Smooth muscle cell (in vitro differentiated cells): ENCODE data around the gene DGKI. TPM values are rescaled to one million over a fixed set of nuclear protein-coding genes. Genes with fewer than 3 reads are reported as not detected.

Experiments
- DNase-seq: peaks from one replicate; lab custom pipeline; 2025; ENCODE audit not compliant: unreplicated experiment; lab: John Stamatoyannopoulos, UW
- H2AFZ ChIP-seq: fragments of 200-600 bp; sonication (generic); 2 replicates; pipeline ENCODE4 v1.6.0; 2016; ENCODE audit warnings: antibody characterized with exemption, low read depth, mild to moderate bottlenecking
- H3F3A ChIP-seq: fragments of 200-600 bp; sonication (generic); 2 replicates; pipeline ENCODE4 v1.6.0; 2017; ENCODE audit warnings: antibody characterized with exemption, low read depth
- H3K27ac ChIP-seq: fragments of 200-600 bp; sonication (generic); 2 replicates; pipeline ENCODE4 v1.5.1; 2016; ENCODE audit warnings: low read depth, mild to moderate bottlenecking
- H3K27me3 ChIP-seq: fragments of 200-600 bp; sonication (generic); 2 replicates; pipeline ENCODE4 v1.6.1; 2016; ENCODE audit warnings: low read depth, mild to moderate bottlenecking
- H3K36me3 ChIP-seq: fragments of 200-600 bp; sonication (generic); 2 replicates; pipeline ENCODE4 v1.5.1; 2016; ENCODE audit warnings: low read depth
- H3K4me1 ChIP-seq: fragments of 200-600 bp; sonication (generic); 2 replicates; pipeline ENCODE4 v1.5.1; 2016; ENCODE audit warnings: low read depth
- H3K4me2 ChIP-seq: fragments of 200-600 bp; sonication (generic); 2 replicates; pipeline ENCODE4 v1.6.0; 2016; ENCODE audit warnings: mild to moderate bottlenecking
- H3K4me3 ChIP-seq: fragments of 200-600 bp; sonication (generic); 2 replicates; pipeline ENCODE4 v1.5.1; 2016; ENCODE audit warnings: mild to moderate bottlenecking
- H3K79me2 ChIP-seq: fragments of 200-600 bp; sonication (generic); 2 replicates; pipeline ENCODE4 v1.6.0; 2016; ENCODE audit warnings: low read depth, mild to moderate bottlenecking
- H3K9ac ChIP-seq: fragments of 200-600 bp; sonication (generic); 2 replicates; pipeline ENCODE4 v1.6.0; 2016; ENCODE audit warnings: low read depth
- H3K9me3 ChIP-seq: fragments of 200-600 bp; sonication (generic); replicated peaks from 2 replicates; pipeline ENCODE4 v1.5.1; 2016; ENCODE audit warnings: low read depth
- H4K20me1 ChIP-seq: fragments of 200-600 bp; sonication (generic); 2 replicates; pipeline ENCODE4 v1.6.0; 2016; ENCODE audit warnings: low read depth
- CTCF ChIP-seq: fragments of 200-600 bp; sonication (generic); IDR thresholded peaks from 2 replicates; pipeline ENCODE4 v1.5.1; 2017; ENCODE audit warnings: borderline replicate concordance, mild to moderate bottlenecking, antibody characterized with exemption; ENCODE audit not compliant: insufficient read depth, poor library complexity, severe bottlenecking
- WGBS: methylation state at CpG from one replicate; pipeline ENCODE4 v1.1.7; 2016; ENCODE audit warnings: low lambda C conversion rate; 5-methylcytosine and 5-hydroxymethylcytosine counted together
- polyA plus RNA-seq: library from polyadenylated mRNA; unstranded; fragments of >200 nt; fragmentation: Nextera tagmentation; extraction: Ambion mirVana; gene quantifications from 2 replicates; pipeline ENCODE4 v1.2.1, GENCODE V29; 2016
- total RNA-seq: library from RNA; depleted of rRNA; stranded (reverse); fragments of >200 nt; gene quantifications from 2 replicates; pipeline ENCODE4 v1.2.3, GENCODE V29; 2014

Gene DGKI
- total and polyA plus RNA-seq, 2 experiments from 2014 or later, result 2.5 to 6.2 TPM

DNA sequence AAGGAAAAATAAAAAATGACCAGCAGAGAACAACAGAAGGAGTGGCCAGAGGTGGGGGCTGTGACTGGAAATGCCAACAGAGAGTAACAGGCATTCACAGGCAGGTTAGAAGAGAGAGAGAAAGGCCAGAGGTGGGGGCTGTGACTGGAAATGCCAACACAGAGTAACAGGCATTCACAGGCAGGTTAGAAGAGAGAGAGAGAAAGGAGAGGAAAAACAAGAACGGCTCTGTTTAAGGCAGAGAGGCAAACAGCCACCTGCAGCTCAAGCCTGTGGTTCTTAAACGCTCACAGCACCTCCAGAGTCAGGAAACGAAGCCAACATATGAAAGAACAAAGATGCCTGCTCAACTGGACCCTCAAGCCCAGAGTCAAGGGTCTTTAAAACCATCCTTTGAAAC, 39.5 kb upstream of the DGKI start:
- Histone ChIP-seq H3K36me3 (peaks cover 7% of the 10 kb centered on the region), H2AFZ (no peak overlapping the region), H3K27ac (peak overlapping the region; percentile 69), H3K4me2 (peak overlapping the region; percentile 38), H3K9ac (peak overlapping the region; percentile 31), H3K4me1 (peaks cover 14% of the 10 kb centered on the region), H3K9me3 (no peaks in the 10 kb centered on the region), H4K20me1 (no peaks in the 10 kb centered on the region), H3K4me3 (no peak overlapping the region), H3F3A (peaks cover 4% of the 10 kb centered on the region), H3K79me2 (no peaks in the 10 kb centered on the region), H3K27me3 (no peaks in the 10 kb centered on the region)
- TF ChIP-seq CTCF, result no peak
- 76% methylated on average over 3 of the region's 3 CpGs for WGBS
- no peak for DNase-seq

GRCh38 chr7:137885678-137886077, 38.9 kb upstream of the DGKI start:
- peaks cover 7% of the 10 kb centered on the region for H3F3A ChIP-seq
- H3K36me3 ChIP-seq, result peaks cover 9% of the 10 kb centered on the region
- TF ChIP-seq CTCF, result no peak
- no peak overlapping the region for H3K4me2 ChIP-seq
- H3K27ac ChIP-seq, result peak overlapping the region; percentile 69
- H3K4me3 ChIP-seq, result no peak overlapping the region
- H3K4me1 ChIP-seq, result peaks cover 17% of the 10 kb centered on the region
- no peaks in the 10 kb centered on the region for H4K20me1 ChIP-seq
- 84% methylated on average over 5 of the region's 5 CpGs for WGBS
- no peaks in the 10 kb centered on the region for H3K27me3 ChIP-seq
- H2AFZ ChIP-seq, result no peak overlapping the region
- no peaks in the 10 kb centered on the region for H3K9me3 ChIP-seq
- H3K79me2 ChIP-seq, result no peaks in the 10 kb centered on the region
- H3K9ac ChIP-seq, result no peak overlapping the region
- DNase-seq, result no peak

- Histone ChIP-seq H3K9ac (peak overlapping the region; percentile 19), H3K4me3 (no peak overlapping the region), H3K9me3 (no peaks in the 10 kb centered on the region), H3K27ac (peak overlapping the region; percentile 97), H2AFZ (no peak overlapping the region), H3K27me3 (no peaks in the 10 kb centered on the region), H3F3A (peaks cover 16% of the 10 kb centered on the region), H3K4me1 (peaks cover 43% of the 10 kb centered on the region), H3K4me2 (peak overlapping the region; percentile 8), H4K20me1 (no peaks in the 10 kb centered on the region), H3K79me2 (no peaks in the 10 kb centered on the region), H3K36me3 (peaks cover 9% of the 10 kb centered on the region)
- no peak for TF ChIP-seq CTCF
- DNase-seq, result no peak
These were observed 36.0 kb upstream of the DGKI start for GRCh38 chr7:137882806-137883205.

DNA sequence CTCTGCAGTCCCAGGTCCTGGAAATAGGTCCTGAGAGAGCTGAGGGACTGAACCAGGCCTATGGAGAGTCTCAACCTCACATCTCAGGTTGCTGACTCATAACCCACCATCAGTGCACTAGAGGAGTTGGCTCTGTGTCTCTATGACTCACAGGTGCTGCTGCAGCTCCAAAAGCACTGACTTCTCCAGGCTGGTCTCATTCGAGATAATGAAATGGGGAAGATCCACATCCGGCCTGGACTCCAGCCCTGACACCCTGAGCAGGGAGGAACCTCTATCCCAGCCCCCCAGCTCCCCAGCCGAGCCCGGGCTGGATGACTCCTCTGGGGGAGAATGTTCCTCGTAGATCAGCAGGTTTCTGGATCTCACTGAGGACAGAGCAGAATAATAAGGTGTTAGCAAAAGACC, 35.5 kb upstream of the DGKI start:
- H3K27me3 ChIP-seq, result no peaks in the 10 kb centered on the region
- no peak overlapping the region for H2AFZ ChIP-seq
- peaks cover 16% of the 10 kb centered on the region for H3F3A ChIP-seq
- peak overlapping the region; percentile 19 for H3K9ac ChIP-seq
- peak overlapping the region; percentile 8 for H3K4me2 ChIP-seq
- H3K27ac ChIP-seq, result peak overlapping the region; percentile 97
- TF ChIP-seq CTCF, result no peak
- no peak overlapping the region for H3K4me3 ChIP-seq
- no peaks in the 10 kb centered on the region for H4K20me1 ChIP-seq
- DNase-seq, result no peak
- no peaks in the 10 kb centered on the region for H3K9me3 ChIP-seq
- no peaks in the 10 kb centered on the region for H3K79me2 ChIP-seq
- peaks cover 9% of the 10 kb centered on the region for H3K36me3 ChIP-seq
- WGBS, result 42% methylated on average over 5 of the region's 5 CpGs
- peaks cover 48% of the 10 kb centered on the region for H3K4me1 ChIP-seq
